ENCODE results near the gene ARL3.

DNA sequence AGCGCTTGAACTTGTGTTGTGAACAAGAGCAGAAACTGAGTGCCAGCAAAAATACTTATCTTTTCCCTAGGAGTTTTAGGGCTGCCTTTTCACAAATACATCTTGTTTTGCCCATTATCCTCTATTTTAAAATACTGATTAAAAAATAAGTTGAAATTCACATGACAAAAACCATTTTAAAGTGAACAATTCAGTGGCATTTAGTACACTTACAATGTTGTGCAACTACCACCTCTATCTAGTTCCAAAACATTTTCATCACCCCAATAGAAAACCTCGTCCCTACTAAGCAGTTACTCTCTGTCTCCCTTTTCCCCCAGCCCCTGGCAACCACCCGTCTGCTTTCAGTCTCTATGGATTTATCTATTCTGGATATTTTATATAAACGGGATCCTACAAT, 31.0 kb upstream of the ARL3 start:
- TF ChIP-seq CTCF (conservative IDR thresholded peaks at IDR 0.05; ENCODE audit: low read depth in 2 of 2) (no peak), EZH2 (IDR thresholded peaks at IDR 0.05; ENCODE audit: low read depth, unreplicated experiment) (no peak), EZH2phosphoT487 (IDR thresholded peaks at IDR 0.05; ENCODE audit: unreplicated experiment) (no peak)
